NT2/D1 (cell line): Measurements from ENCODE around the gene RGS1.

Experiments
- DNase-seq: peaks from one replicate; pipeline ENCODE4 v3.0.0-alpha.2; 2011; ENCODE audit warnings: low read depth, low spot score
- H3K27me3 ChIP-seq: 2 replicates; pipeline ENCODE4 v1.6.0; 2011; ENCODE audit warnings: mild to moderate bottlenecking; ENCODE audit not compliant: insufficient read length, insufficient read depth
- H3K36me3 ChIP-seq: 2 replicates; pipeline ENCODE4 v1.6.1; 2011; ENCODE audit warnings: mild to moderate bottlenecking, low read length, mixed read lengths; ENCODE audit not compliant: insufficient read depth, insufficient read length
- H3K4me1 ChIP-seq: 2 replicates; pipeline ENCODE4 v1.5.1; 2011; ENCODE audit not compliant: insufficient read depth, insufficient read length
- H3K4me3 ChIP-seq: 2 replicates; pipeline ENCODE4 v1.5.1; 2011; ENCODE audit warnings: low read depth; ENCODE audit not compliant: insufficient read length
- H3K9ac ChIP-seq: 2 replicates; pipeline ENCODE4 v1.6.0; 2011; ENCODE audit warnings: low read depth; ENCODE audit not compliant: insufficient read length
- H3K9me3 ChIP-seq: 2 replicates; pipeline ENCODE4 v1.5.1; 2011; ENCODE audit warnings: mild to moderate bottlenecking, low read length; ENCODE audit not compliant: insufficient read depth
- SUZ12 ChIP-seq: IDR thresholded peaks from 2 replicates; pipeline ENCODE4 v1.6.1; 2011; ENCODE audit not compliant: insufficient read length, insufficient read depth; ENCODE audit errors: extremely low read depth
- YY1 ChIP-seq: IDR thresholded peaks from 2 replicates; pipeline ENCODE4 v1.6.1; 2011; ENCODE audit not compliant: insufficient read length, insufficient read depth
- ZNF274 ChIP-seq: IDR thresholded peaks from 2 replicates; pipeline ENCODE4 v1.6.1; 2011; ENCODE audit warnings: mild to moderate bottlenecking, low read depth, low read length

Gene RGS1

GRCh38 chr1:192601143-192601542 is 25.6 kb downstream of the RGS1 start:
- no peak overlapping the region for H3K4me3 ChIP-seq
- no peak for DNase-seq
- H3K36me3 ChIP-seq, result no peaks in the 10 kb centered on the region
- H3K9ac ChIP-seq, result no peak overlapping the region
- H3K9me3 ChIP-seq, result no peaks in the 10 kb centered on the region
- TF ChIP-seq SUZ12, result no peak
- no peak for TF ChIP-seq YY1
- no peak for TF ChIP-seq ZNF274
- no peaks in the 10 kb centered on the region for H3K27me3 ChIP-seq
- no peaks in the 10 kb centered on the region for H3K4me1 ChIP-seq

- Histone ChIP-seq H3K9me3 (no peaks in the 10 kb centered on the region), H3K36me3 (no peaks in the 10 kb centered on the region), H3K4me3 (no peak overlapping the region), H3K9ac (no peak overlapping the region), H3K4me1 (no peaks in the 10 kb centered on the region), H3K27me3 (no peaks in the 10 kb centered on the region)
- TF ChIP-seq ZNF274 (no peak), SUZ12 (no peak), YY1 (no peak)
- no peak for DNase-seq
Measured at GRCh38 chr1:192601567-192601966, 26.0 kb downstream of the RGS1 start.

- no peaks in the 10 kb centered on the region for H3K9me3 ChIP-seq
- TF ChIP-seq YY1 (no peak), ZNF274 (no peak), SUZ12 (no peak)
- DNase-seq, result no peak
- no peaks in the 10 kb centered on the region for H3K27me3 ChIP-seq
- H3K4me3 ChIP-seq, result no peak overlapping the region
- no peaks in the 10 kb centered on the region for H3K4me1 ChIP-seq
- no peak overlapping the region for H3K9ac ChIP-seq
- H3K36me3 ChIP-seq, result no peaks in the 10 kb centered on the region
Measured at GRCh38 chr1:192602757-192603156, 27.2 kb downstream of the RGS1 start.

GRCh38 chr1:192603218-192603787 is 27.7 kb downstream of the RGS1 start:
- H3K27me3 ChIP-seq, result no peaks in the 10 kb centered on the region
- H3K36me3 ChIP-seq, result no peaks in the 10 kb centered on the region
- no peak for TF ChIP-seq YY1
- no peak for TF ChIP-seq SUZ12
- TF ChIP-seq ZNF274, result no peak
- H3K4me1 ChIP-seq, result no peaks in the 10 kb centered on the region
- H3K9me3 ChIP-seq, result no peaks in the 10 kb centered on the region
- no peak overlapping the region for H3K9ac ChIP-seq
- DNase-seq, result no peak
- H3K4me3 ChIP-seq, result no peak overlapping the region

- no peak for DNase-seq
Measured at GRCh38 chr1:192604979-192605620, 29.5 kb downstream of the RGS1 start.

GRCh38 chr1:192608671-192609070 is 33.1 kb downstream of the RGS1 start:
- Histone ChIP-seq H3K9me3 (no peaks in the 10 kb centered on the region), H3K27me3 (no peaks in the 10 kb centered on the region), H3K4me1 (no peaks in the 10 kb centered on the region), H3K36me3 (no peaks in the 10 kb centered on the region), H3K4me3 (no peak overlapping the region), H3K9ac (no peak overlapping the region)
- DNase-seq, result no peak
- no peak for TF ChIP-seq YY1
- TF ChIP-seq SUZ12, result no peak
- no peak for TF ChIP-seq ZNF274

More at GRCh38 chr1:192604979-192605620, 29.5 kb downstream of the RGS1 start:
- no peaks in the 10 kb centered on the region for H3K4me1 ChIP-seq
- no peak for TF ChIP-seq YY1
- TF ChIP-seq SUZ12, result no peak
- no peak for TF ChIP-seq ZNF274
- H3K9ac ChIP-seq, result no peak overlapping the region
- H3K9me3 ChIP-seq, result no peaks in the 10 kb centered on the region
- no peak overlapping the region for H3K4me3 ChIP-seq
- H3K36me3 ChIP-seq, result no peaks in the 10 kb centered on the region
- no peaks in the 10 kb centered on the region for H3K27me3 ChIP-seq

GRCh38 chr1:192609110-192610079 is 33.8 kb downstream of the RGS1 start:
- no peak for DNase-seq
- no peak for TF ChIP-seq YY1
- TF ChIP-seq SUZ12, result no peak
- no peak for TF ChIP-seq ZNF274
- no peaks in the 10 kb centered on the region for H3K27me3 ChIP-seq
- H3K4me1 ChIP-seq, result no peaks in the 10 kb centered on the region
- H3K9ac ChIP-seq, result no peak overlapping the region
- no peaks in the 10 kb centered on the region for H3K36me3 ChIP-seq
- H3K4me3 ChIP-seq, result no peak overlapping the region
- no peaks in the 10 kb centered on the region for H3K9me3 ChIP-seq
